Right renal pelvis (tissue), 4 donors: Measurements from ENCODE around the gene KRTAP20-1. TPM values are rescaled to one million over a fixed set of nuclear protein-coding genes. Genes with fewer than 3 reads are reported as not detected.

ENCODE experiments used
- DNase-seq, 4 donors: peaks; one replicate each; pipeline ENCODE4 v3.0.0-alpha.2; 2013; ENCODE audit warnings: low read depth in 4 of 4, low spot score in 3 of 4, missing footprints in 1 of 4
- polyA plus RNA-seq, 4 donors: library from polyadenylated mRNA; unstranded; fragments of 120-200 nt; gene quantifications; one replicate each; pipeline ENCODE4 v1.2.1, GENCODE V29; 2013; ENCODE audit not compliant: insufficient read length in 4 of 4

The KRTAP20-1 gene
- polyA plus RNA-seq, 4 donors, result not detected

- no peak for DNase-seq
These were observed 26.3 kb downstream of the KRTAP20-1 start, which contains the start of gene KRTAP20-3 for GRCh38 chr21:30642564-30642963. Gene KRTAP20-3 (plus strand): TSS chr21:30642864.

- no peak for DNase-seq
These were observed 30.7 kb downstream of the KRTAP20-1 start for GRCh38 chr21:30646904-30647414.

- DNase-seq, result no peak
These were observed 36.7 kb downstream of the KRTAP20-1 start for GRCh38 chr21:30652891-30653290.

Other genes with a start within 250 kb of the KRTAP20-1 start
- not detected for gene KRTAP13-2, start 244.2 kb upstream of the KRTAP20-1 start, polyA plus RNA-seq
- not detected for gene KRTAP13-1, start 220.4 kb upstream of the KRTAP20-1 start, polyA plus RNA-seq
- gene KRTAP13-3, start 190.5 kb upstream of the KRTAP20-1 start, polyA plus RNA-seq, result not detected
- not detected for gene KRTAP13-4, start 186.2 kb upstream of the KRTAP20-1 start, polyA plus RNA-seq
- gene KRTAP15-1, start 176.2 kb upstream of the KRTAP20-1 start, polyA plus RNA-seq, result not detected
- gene KRTAP19-1, start 136.1 kb upstream of the KRTAP20-1 start, polyA plus RNA-seq, result not detected
- gene KRTAP19-2, start 129.0 kb upstream of the KRTAP20-1 start, polyA plus RNA-seq, result not detected
- gene KRTAP19-3, start 124.4 kb upstream of the KRTAP20-1 start, polyA plus RNA-seq, result not detected
- not detected for gene KRTAP19-4, start 119.3 kb upstream of the KRTAP20-1 start, polyA plus RNA-seq
- gene KRTAP19-5, start 114.3 kb upstream of the KRTAP20-1 start, polyA plus RNA-seq, result not detected
- not detected for gene KRTAP19-6, start 74.6 kb upstream of the KRTAP20-1 start, polyA plus RNA-seq
- not detected for gene KRTAP19-7, start 55.1 kb upstream of the KRTAP20-1 start, polyA plus RNA-seq
- not detected for gene KRTAP22-2, start 26.0 kb upstream of the KRTAP20-1 start, polyA plus RNA-seq
- gene KRTAP6-3, start 24.0 kb upstream of the KRTAP20-1 start, polyA plus RNA-seq, result not detected
- not detected for gene KRTAP6-2, start 17.5 kb upstream of the KRTAP20-1 start, polyA plus RNA-seq
- gene KRTAP22-1, start 15.3 kb upstream of the KRTAP20-1 start, polyA plus RNA-seq, result not detected
- gene KRTAP6-1, start 2.5 kb upstream of the KRTAP20-1 start, polyA plus RNA-seq, result not detected
- gene KRTAP20-4, start 4.2 kb downstream of the KRTAP20-1 start, polyA plus RNA-seq, result not detected
- not detected for gene KRTAP20-2, start 18.8 kb downstream of the KRTAP20-1 start, polyA plus RNA-seq
- not detected for gene KRTAP20-3, start 26.4 kb downstream of the KRTAP20-1 start, polyA plus RNA-seq
- not detected for gene KRTAP21-3, start 102.4 kb downstream of the KRTAP20-1 start, polyA plus RNA-seq
- gene KRTAP21-2, start 130.8 kb downstream of the KRTAP20-1 start, polyA plus RNA-seq, result not detected
- not detected for gene KRTAP21-1, start 139.0 kb downstream of the KRTAP20-1 start, polyA plus RNA-seq
- gene KRTAP8-1, start 196.8 kb downstream of the KRTAP20-1 start, polyA plus RNA-seq, result not detected
- not detected for gene KRTAP7-1, start 213.3 kb downstream of the KRTAP20-1 start, polyA plus RNA-seq